Fibroblast of pulmonary artery (primary cell): Measurements from ENCODE around the gene SLC66A2.

ENCODE experiments used
- DNase-seq: peaks from one replicate; pipeline ENCODE4 v3.0.0-alpha.2; 2010; ENCODE audit warnings: low read depth
- H3K4me3 ChIP-seq: replicated peaks from 2 replicates; pipeline ENCODE4 v1.5.1; 2011; ENCODE audit warnings: low read depth, mild to moderate bottlenecking, control low read depth, low read length, moderate library complexity
- TF ChIP-seq, protein P1 (sequence below): IDR thresholded peaks from 2 replicates; pipeline ENCODE4 v1.5.1; 2011; ENCODE audit warnings: mild to moderate bottlenecking, control low read depth, low read length, inconsistent platforms; ENCODE audit errors: missing control alignments

Gene SLC66A2

DNA sequence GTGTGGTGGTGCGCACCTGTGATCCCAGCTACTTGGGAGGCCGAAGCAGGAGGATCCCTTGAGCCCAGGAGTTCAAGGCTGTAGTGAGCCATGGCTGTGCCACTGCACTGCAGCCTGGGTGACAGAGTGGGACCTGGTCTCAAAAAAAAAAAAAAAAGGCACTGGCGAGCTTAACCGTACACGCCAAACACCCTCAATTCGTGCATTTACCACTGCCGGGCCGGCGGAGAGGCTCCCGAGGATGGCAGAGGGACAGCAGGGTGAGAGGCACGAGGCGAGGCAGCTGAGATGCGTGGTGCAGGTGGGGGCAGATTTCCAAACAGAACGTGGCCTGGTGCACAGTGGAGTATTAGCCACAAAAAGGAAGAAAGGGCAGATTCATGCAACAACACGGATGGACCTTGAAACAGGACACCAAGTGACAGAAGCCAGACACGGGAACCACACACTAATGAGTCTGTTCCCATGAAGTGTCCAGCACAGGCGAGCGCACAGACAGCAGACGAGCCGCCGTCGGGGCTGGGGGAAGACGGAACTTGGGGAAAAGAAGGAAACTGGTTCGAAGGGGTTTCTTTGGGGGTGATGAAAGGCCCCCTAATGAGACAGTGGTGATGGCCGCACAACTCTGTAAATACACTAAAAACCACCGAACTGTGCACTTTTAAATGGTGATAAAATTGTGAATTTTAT, 27.4 kb downstream of the SLC66A2 start:
- DNase-seq: no peak
- no peak overlapping the region for H3K4me3 ChIP-seq

DNA sequence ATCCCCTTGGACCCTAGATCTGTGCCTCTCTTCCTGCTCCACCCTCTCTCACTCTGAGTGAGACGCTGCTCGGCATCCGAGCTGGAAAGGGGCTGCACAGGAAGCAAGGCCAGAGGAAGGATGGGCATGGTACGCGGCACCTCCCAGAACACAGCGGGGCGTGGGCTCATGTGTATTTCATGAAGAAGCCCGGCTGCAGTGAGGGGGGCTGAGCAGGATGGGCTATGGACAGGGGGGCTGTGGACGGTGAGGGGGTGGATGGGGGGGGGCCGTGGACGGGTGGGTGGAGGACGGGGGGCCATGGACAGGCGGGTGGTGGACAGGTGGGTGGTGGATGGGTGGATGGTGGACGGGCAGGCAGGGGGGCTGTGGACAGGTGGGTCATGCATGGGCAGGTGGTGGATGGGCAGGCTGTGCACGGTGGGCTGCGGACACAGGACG, 28.5 kb downstream of the SLC66A2 start:
- TF ChIP-seq, protein P1, sequence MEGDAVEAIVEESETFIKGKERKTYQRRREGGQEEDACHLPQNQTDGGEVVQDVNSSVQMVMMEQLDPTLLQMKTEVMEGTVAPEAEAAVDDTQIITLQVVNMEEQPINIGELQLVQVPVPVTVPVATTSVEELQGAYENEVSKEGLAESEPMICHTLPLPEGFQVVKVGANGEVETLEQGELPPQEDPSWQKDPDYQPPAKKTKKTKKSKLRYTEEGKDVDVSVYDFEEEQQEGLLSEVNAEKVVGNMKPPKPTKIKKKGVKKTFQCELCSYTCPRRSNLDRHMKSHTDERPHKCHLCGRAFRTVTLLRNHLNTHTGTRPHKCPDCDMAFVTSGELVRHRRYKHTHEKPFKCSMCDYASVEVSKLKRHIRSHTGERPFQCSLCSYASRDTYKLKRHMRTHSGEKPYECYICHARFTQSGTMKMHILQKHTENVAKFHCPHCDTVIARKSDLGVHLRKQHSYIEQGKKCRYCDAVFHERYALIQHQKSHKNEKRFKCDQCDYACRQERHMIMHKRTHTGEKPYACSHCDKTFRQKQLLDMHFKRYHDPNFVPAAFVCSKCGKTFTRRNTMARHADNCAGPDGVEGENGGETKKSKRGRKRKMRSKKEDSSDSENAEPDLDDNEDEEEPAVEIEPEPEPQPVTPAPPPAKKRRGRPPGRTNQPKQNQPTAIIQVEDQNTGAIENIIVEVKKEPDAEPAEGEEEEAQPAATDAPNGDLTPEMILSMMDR: no peak
- no peak overlapping the region for H3K4me3 ChIP-seq
- DNase-seq: no peak

More for the DNA sequence above, 27.4 kb downstream of the SLC66A2 start:
- TF ChIP-seq, protein P1: no peak

DNA sequence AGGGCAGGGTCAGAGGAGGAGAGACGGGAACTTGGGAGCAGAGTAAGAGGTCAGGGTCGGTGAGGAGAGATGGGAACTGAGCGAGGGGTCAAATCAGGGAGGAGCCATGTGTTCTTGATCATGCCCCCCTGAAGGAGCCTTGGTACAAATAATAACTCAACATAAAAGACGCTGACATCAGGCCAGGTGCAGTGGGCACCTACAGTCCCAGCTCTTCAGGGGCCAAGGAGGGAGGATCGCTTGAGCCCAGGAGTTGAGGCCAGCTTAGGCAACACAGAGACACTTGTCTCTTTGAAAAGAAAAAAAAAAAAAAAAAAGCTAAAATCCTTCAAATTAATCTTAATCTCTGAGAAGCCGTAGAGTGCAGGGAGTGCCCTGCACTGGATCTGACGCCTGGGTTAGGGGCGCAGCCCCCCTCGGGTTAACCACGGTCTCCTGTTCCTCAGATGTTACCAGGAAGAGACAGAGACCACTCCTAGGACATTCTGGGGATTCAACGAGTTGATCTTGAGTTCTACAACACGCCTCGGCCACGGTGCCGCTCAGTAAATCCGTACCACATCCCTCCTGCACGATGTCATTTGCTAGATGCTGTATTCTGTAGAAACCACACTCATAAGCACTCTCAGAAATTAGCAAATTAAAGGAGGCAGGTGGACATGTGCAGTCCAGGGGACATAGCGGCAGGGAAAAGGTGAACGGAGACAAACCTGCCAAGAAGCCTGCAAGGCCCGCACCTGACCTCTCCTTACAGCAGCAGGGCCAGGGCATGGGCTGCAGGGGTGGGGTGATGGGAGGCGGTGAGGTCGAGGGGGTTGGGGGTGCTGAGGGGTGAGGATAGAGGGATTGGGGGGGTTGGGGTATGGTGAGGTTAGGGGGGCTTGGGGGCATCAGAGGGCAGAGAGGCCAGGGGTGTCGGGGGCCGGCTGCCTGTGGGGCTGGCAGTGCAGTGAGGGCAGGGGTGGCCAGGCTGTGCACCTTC, 29.2 kb downstream of the SLC66A2 start:
- TF ChIP-seq, protein P1: no peak
- DNase-seq: no peak
- no peak overlapping the region for H3K4me3 ChIP-seq

DNA sequence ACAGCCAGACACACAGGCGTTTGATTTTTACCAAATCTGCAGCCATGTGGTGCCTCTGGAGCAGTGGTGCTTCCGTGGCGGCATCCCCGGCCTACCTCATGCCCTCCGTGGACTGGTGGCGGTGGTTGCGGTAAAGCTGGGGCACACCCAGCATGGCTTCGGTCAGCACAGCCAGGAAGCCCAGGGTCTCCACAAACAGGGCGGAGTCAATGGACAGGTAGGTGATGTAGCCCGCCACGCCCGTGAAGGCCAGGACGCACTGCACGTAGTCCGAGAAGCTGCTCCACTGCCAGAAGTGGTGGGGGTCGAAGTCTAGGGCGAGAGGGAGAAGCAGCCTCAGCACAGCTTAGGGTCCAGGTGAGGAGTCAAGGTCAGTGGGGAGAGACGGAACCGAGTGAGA, 32.4 kb downstream of the SLC66A2 start:
- no peak for DNase-seq
- no peak overlapping the region for H3K4me3 ChIP-seq
- TF ChIP-seq, protein P1: no peak

DNA sequence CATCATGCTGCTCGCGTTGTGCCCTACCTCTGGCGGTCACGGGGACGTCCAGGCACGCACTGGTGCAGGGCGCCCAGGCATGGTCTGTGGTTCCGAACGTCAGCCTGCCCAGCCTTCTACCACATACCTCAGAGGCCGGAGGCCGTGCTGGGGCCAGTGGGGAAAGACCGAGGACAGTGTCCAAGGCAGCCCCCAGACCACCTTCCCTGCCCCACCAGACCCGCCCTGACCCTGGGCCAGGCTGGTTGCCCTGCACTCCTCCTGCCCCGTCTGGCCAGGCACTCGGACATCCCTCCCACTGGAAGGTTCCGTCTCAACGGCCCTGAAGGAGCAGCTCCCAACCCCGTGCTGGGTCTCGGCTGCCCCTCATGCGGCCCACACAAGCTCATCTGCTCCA, 32.8 kb downstream of the SLC66A2 start:
- DNase-seq: no peak
- no peak overlapping the region for H3K4me3 ChIP-seq
- TF ChIP-seq, protein P1: no peak

DNA sequence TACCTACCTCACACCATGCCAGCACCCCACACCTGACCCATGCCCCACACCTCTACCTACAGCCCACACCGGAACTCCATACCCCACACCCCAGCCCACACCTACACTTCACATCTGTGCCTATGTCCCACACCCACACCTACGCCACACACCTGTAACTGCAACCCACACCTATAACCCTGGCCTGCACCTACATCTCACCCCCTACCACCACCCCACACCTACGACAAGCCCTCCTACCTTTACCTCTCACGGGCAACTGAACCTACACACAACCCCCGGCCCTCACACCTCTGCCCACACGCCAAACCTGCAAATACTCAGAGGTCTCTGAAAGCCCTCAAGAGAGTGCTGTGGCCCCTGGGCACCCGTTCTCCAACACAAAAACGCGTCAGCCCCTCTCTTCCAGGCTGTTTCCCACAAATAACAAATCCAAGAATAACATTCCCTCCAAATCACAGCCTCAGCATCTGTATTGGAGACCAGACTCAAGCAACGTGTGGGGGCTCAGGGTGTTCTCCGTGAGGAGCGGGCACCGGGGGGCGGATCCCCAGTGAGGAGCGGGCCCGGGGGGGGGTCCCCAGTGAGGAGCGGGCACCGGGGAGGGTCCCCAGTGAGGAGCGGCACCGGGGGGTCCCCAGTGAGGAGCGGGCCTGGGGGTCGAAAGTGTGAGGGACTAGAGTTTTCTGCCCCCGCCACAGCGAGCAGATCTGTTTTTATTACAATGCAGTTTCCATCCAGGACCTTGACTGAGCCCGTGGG, 33.4 kb downstream of the SLC66A2 start:
- no peak overlapping the region for H3K4me3 ChIP-seq
- DNase-seq: no peak
- TF ChIP-seq, protein P1: no peak
